Measurements from ENCODE around the gene C11orf91.

DNA sequence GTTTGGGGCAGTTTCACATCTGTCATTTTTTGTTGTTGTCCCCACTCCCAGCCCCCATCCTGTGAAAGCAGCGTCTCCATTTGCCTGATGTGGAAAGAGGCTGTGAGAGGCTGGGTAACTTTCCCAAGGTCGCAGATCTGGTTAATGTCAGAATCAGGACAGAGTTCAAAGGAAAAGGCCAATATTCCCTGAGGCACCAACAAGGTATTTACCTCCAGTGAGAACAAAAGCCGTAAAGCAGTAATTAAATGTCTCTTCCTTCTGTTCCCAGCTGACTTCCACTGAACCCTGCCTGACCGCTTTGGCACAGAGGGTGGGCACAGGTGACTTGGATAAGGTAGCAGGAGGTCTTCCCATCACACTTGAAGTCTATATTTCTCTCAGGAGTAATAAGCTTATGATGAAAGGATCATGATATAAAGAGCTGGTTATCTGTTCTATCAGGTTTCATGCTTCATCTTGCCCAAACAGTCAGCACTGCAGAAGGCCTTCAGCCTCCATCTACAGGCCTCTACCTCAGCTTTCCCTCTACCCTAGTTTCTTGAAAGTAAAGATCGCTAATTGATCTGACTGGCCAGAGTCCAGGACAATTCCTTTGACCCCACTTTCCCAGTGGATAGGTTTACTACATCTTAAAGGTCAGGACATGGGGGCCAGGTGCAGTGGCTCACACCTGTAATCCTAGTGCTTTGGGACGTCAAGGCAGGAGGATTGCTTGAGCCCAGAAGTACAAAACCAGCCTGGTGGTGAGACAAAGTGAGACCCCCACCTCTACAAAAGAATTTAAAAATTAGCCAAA is 9.4 kb downstream of the C11orf91 start:
- TF ChIP-seq, protein P1, sequence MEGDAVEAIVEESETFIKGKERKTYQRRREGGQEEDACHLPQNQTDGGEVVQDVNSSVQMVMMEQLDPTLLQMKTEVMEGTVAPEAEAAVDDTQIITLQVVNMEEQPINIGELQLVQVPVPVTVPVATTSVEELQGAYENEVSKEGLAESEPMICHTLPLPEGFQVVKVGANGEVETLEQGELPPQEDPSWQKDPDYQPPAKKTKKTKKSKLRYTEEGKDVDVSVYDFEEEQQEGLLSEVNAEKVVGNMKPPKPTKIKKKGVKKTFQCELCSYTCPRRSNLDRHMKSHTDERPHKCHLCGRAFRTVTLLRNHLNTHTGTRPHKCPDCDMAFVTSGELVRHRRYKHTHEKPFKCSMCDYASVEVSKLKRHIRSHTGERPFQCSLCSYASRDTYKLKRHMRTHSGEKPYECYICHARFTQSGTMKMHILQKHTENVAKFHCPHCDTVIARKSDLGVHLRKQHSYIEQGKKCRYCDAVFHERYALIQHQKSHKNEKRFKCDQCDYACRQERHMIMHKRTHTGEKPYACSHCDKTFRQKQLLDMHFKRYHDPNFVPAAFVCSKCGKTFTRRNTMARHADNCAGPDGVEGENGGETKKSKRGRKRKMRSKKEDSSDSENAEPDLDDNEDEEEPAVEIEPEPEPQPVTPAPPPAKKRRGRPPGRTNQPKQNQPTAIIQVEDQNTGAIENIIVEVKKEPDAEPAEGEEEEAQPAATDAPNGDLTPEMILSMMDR (IDR thresholded peaks at IDR 0.05) = no peak
- TF ChIP-seq POLR2AphosphoS5 (IDR thresholded peaks at IDR 0.05; ENCODE audit: insufficient read depth in 1 of 2, low read depth in 1 of 2) (peak in 1 of 2 donors; percentile 7), POLR2A (IDR thresholded peaks at IDR 0.05) (no peak)

Measured in vagina (tissue), 2 donors.